Transverse colon (tissue), 4 donors: ENCODE data around the gene ATP6V1B1. TPM values are rescaled to one million over a fixed set of nuclear protein-coding genes. Genes with fewer than 3 reads are reported as not detected.

Source experiments
- DNase-seq: peaks from one replicate; pipeline ENCODE4 v3.0.0-alpha.2; 2019
- H3K27ac ChIP-seq, 4 donors: fragments of 200-600 bp; sonication (generic); 2 replicates each; pipeline ENCODE4 v1.5.1; 2016 to 2018; ENCODE audit warnings: inconsistent platforms in 4 of 4
- H3K27me3 ChIP-seq: fragments of 200-600 bp; sonication (generic); 2 replicates; pipeline ENCODE4 v1.5.1; 2017; ENCODE audit warnings: inconsistent platforms
- H3K36me3 ChIP-seq, 4 donors: fragments of 200-600 bp; sonication (generic); 2 replicates each; pipeline ENCODE4 v1.5.1; 2017 to 2019; ENCODE audit warnings: inconsistent platforms in 4 of 4
- H3K4me1 ChIP-seq, 4 donors: fragments of 200-600 bp; sonication (generic); 2 replicates each; pipeline ENCODE4 v1.5.1; 2017 to 2020; ENCODE audit warnings: inconsistent platforms in 4 of 4
- H3K4me3 ChIP-seq, 4 donors: fragments of 200-600 bp; sonication (generic); 1 replicate in 1 of 4; 2 replicates in 3 of 4; pipeline versions ENCODE4 v1.5.1 to v1.6.1; 2017 to 2019; ENCODE audit warnings: inconsistent platforms in 4 of 4
- H3K9me3 ChIP-seq, 2 donors: fragments of 200-600 bp; sonication (generic); 2 replicates each; pipeline ENCODE4 v1.5.1; 2017 to 2019; ENCODE audit warnings: inconsistent platforms in 2 of 2
- CTCF ChIP-seq, 5 experiments: fragments of 200-600 bp in 3 of 5; fragments of 450-650 bp in 2 of 5; sonication (generic) in 3 of 5; IDR thresholded peaks; 1 replicate in 2 of 5; 2 replicates in 3 of 5; pipeline ENCODE4 v1.5.1; 2016 to 2017; ENCODE audit warnings: antibody characterized with exemption in 5 of 5, inconsistent platforms in 3 of 5, mild to moderate bottlenecking in 2 of 5, moderate library complexity in 1 of 5
- EP300 ChIP-seq: sonication (generic); formaldehyde crosslinking; IDR thresholded peaks from one replicate; pipeline ENCODE4 v1.6.1; 2017; ENCODE audit warnings: antibody characterized with exemption, low read depth
- POLR2A ChIP-seq: fragments of 450-650 bp; IDR thresholded peaks from one replicate; pipeline ENCODE4 v1.6.1; 2016; ENCODE audit warnings: antibody characterized with exemption, mild to moderate bottlenecking, moderate library complexity
- POLR2AphosphoS5 ChIP-seq, 3 donors: sonication (generic); formaldehyde crosslinking; IDR thresholded peaks; one replicate each; pipeline ENCODE4 v1.6.1; 2016; ENCODE audit warnings: antibody characterized with exemption in 3 of 3
- WGBS, 2 donors: methylation state at CpG; one replicate each; pipeline ENCODE4 v1.1.5; 2018; ENCODE audit warnings: low coverage in 1 of 2; 5-methylcytosine and 5-hydroxymethylcytosine counted together
- in situ Hi-C, 4 donors: fragments of 200-750 bp; cut with MboI; loops; one replicate each; pipeline versions ENCODE4 v1.15.0 to v1.15.1; 2017; ENCODE audit warnings: low sequenced_read_pairs in 3 of 4, low pct_ligation_motif_present in 1 of 4, low pct_unique_long_range_greater_than_20kb in 1 of 4
- intact Hi-C: fragments of 100-400 bp; cut with DNase I; formaldehyde crosslinking; loops from one replicate; pipeline ENCODE4 v1.15.1; 2023; ENCODE audit warnings: low total_unique reads
- total RNA-seq, 4 donors: library from RNA; depleted of rRNA; stranded (reverse); fragments of >200 nt; gene quantifications; one replicate each; pipeline ENCODE4 v1.1.0, GENCODE V29; 2016

The ATP6V1B1 gene
- total RNA-seq, 4 donors from 2014 or later = not detected

- no peak for TF ChIP-seq POLR2AphosphoS5 (IDR thresholded peaks at IDR 0.05)
- TF ChIP-seq POLR2A = no peak
- no peak for TF ChIP-seq CTCF (IDR thresholded peaks at IDR 0.05)
- TF ChIP-seq EP300 = no peak
- Histone ChIP-seq H3K27ac (no peak overlapping the region), H3K36me3 (no peaks in the 10 kb centered on the region), H3K4me3 (no peak overlapping the region), H3K4me1 (peaks cover 5 to 21% (median 15%) of the 10 kb centered on the region in 4 donors), H3K27me3 (no peaks in the 10 kb centered on the region), H3K9me3 (no peaks in the 10 kb centered on the region)
- 96% methylated on average over 3 of the region's 3 CpGs; no CpG with 5 or more reads in 1 of the 2 donors for WGBS, 2 donors
- no peak for DNase-seq
- intact Hi-C loops = no loop called here
- in situ Hi-C loops = no loop called here
Observed at GRCh38 chr2:70974592-70974991, 38.9 kb downstream of the ATP6V1B1 start.

GRCh38 chr2:70975237-70975636 is 39.5 kb downstream of the ATP6V1B1 start:
- in situ Hi-C loops = no loop called here
- no peak for DNase-seq
- intact Hi-C loops = no loop called here
- H3K4me1 ChIP-seq = peaks cover 5 to 21% (median 15%) of the 10 kb centered on the region in 4 donors
- 77 to 82% methylated on average over 2 of the region's 2 CpGs for WGBS, 2 donors
- no peaks in the 10 kb centered on the region for H3K36me3 ChIP-seq
- no peaks in the 10 kb centered on the region for H3K27me3 ChIP-seq
- H3K27ac ChIP-seq = no peak overlapping the region
- H3K4me3 ChIP-seq = no peak overlapping the region
- no peaks in the 10 kb centered on the region for H3K9me3 ChIP-seq
- TF ChIP-seq POLR2AphosphoS5 (IDR thresholded peaks at IDR 0.05) = no peak
- TF ChIP-seq POLR2A = no peak
- TF ChIP-seq EP300 = no peak
- no peak for TF ChIP-seq CTCF (IDR thresholded peaks at IDR 0.05)

GRCh38 chr2:70977605-70978205 is 42.0 kb downstream of the ATP6V1B1 start:
- DNase-seq = peak; percentile 57
- H3K27me3 ChIP-seq = no peaks in the 10 kb centered on the region
- H3K4me3 ChIP-seq = peak overlapping the region in 3 of 4 donors; percentile 35 to 69 (median 48)
- H3K9me3 ChIP-seq = no peaks in the 10 kb centered on the region
- no peaks in the 10 kb centered on the region for H3K36me3 ChIP-seq
- H3K27ac ChIP-seq = peak overlapping the region; percentile 79 to 90 (median 86)
- TF ChIP-seq POLR2A = no peak
- peak in 2 of 3 donors; percentile 39 to 74 for TF ChIP-seq POLR2AphosphoS5 (IDR thresholded peaks at IDR 0.05)
- peaks cover 5 to 21% (median 15%) of the 10 kb centered on the region in 4 donors for H3K4me1 ChIP-seq
- 20 to 32% methylated on average over 14 of the region's 14 CpGs for WGBS, 2 donors
- intact Hi-C loops = no loop called here
- in situ Hi-C loops = no loop called here

GRCh38 chr2:70978341-70979179 is 42.9 kb downstream of the ATP6V1B1 start, which contains the start of gene ANKRD53:
ANKRD53 (plus strand) TSS chr2:70978630; CDS start chr2:70978646, 16 bp downstream.
- in situ Hi-C loops = no loop called here
- Histone ChIP-seq H3K36me3 (no peaks in the 10 kb centered on the region), H3K27me3 (no peaks in the 10 kb centered on the region), H3K4me1 (peaks cover 5 to 21% (median 15%) of the 10 kb centered on the region in 4 donors), H3K4me3 (peak within 1 kb of the TSS; percentile 35 to 69 (median 54)), H3K27ac (peak within 1 kb of the TSS; percentile 79 to 90 (median 86)), H3K9me3 (no peaks in the 10 kb centered on the region)
- peak; percentile 58 for DNase-seq
- TF ChIP-seq POLR2A (peak; percentile 5), POLR2AphosphoS5 (IDR thresholded peaks at IDR 0.05) (no peak)
- 0 to 25% methylated on average over 1 to 48 of the region's 67 CpGs for WGBS, 2 donors
- intact Hi-C loops = no loop called here

GRCh38 chr2:70979180-70979488 is 43.4 kb downstream of the ATP6V1B1 start:
- no peak for DNase-seq
- H3K9me3 ChIP-seq = no peaks in the 10 kb centered on the region
- in situ Hi-C loops = no loop called here
- WGBS, 2 donors = 67 to 87% methylated on average over 4 to 19 of the region's 19 CpGs
- intact Hi-C loops = no loop called here
- no peaks in the 10 kb centered on the region for H3K36me3 ChIP-seq
- no peak for TF ChIP-seq CTCF (IDR thresholded peaks at IDR 0.05)
- no peak for TF ChIP-seq POLR2AphosphoS5 (IDR thresholded peaks at IDR 0.05)
- TF ChIP-seq EP300 = no peak
- no peak for TF ChIP-seq POLR2A
- H3K27ac ChIP-seq = peak overlapping the region; percentile 79 to 90 (median 86)
- H3K4me1 ChIP-seq = peaks cover 5 to 21% (median 15%) of the 10 kb centered on the region in 4 donors
- H3K27me3 ChIP-seq = no peaks in the 10 kb centered on the region
- H3K4me3 ChIP-seq = peak overlapping the region in 3 of 4 donors; percentile 31 to 69 (median 48)
